Immature natural killer cell (primary cell): Measurements from ENCODE around the gene NEBL. TPM values are rescaled to one million over a fixed set of nuclear protein-coding genes. Genes with fewer than 3 reads are reported as not detected.

Experiments
- DNase-seq, 3 donors: peaks; one replicate each; pipeline ENCODE4 v3.0.0; 2022; ENCODE audit warnings: mixed read lengths in 1 of 3
- H3K27ac Mint-ChIP-seq, 6 donors: one replicate each; pipeline ENCODE4 v1.8.0; 2020; ENCODE audit warnings: mixed read lengths in 6 of 6, mild to moderate bottlenecking in 5 of 6, inconsistent platforms in 4 of 6, moderate library complexity in 3 of 6
- H3K27me3 Mint-ChIP-seq, 3 donors: one replicate each; pipeline ENCODE4 v1.8.0; 2020 to 2021; ENCODE audit warnings: low read depth in 3 of 3, mild to moderate bottlenecking in 3 of 3, mixed read lengths in 3 of 3, moderate library complexity in 3 of 3, inconsistent platforms in 1 of 3
- H3K36me3 Mint-ChIP-seq, 3 donors: one replicate each; pipeline ENCODE4 v1.8.0; 2020; ENCODE audit warnings: mixed read lengths in 3 of 3, inconsistent platforms in 2 of 3, mild to moderate bottlenecking in 2 of 3
- H3K4me1 Mint-ChIP-seq, 2 donors: one replicate each; pipeline ENCODE4 v1.8.0; 2020; ENCODE audit warnings: inconsistent platforms in 2 of 2, mild to moderate bottlenecking in 2 of 2, mixed read lengths in 2 of 2, moderate library complexity in 1 of 2
- H3K4me3 Mint-ChIP-seq, 5 donors: one replicate each; pipeline ENCODE4 v1.8.0; 2020; ENCODE audit warnings: mild to moderate bottlenecking in 5 of 5, mixed read lengths in 5 of 5, inconsistent platforms in 3 of 5, moderate library complexity in 3 of 5
- H3K9me3 Mint-ChIP-seq, 6 donors: one replicate each; pipeline ENCODE4 v1.8.0; 2020; ENCODE audit warnings: mild to moderate bottlenecking in 6 of 6, mixed read lengths in 6 of 6, inconsistent platforms in 4 of 6, moderate library complexity in 3 of 6
- polyA plus RNA-seq, 3 donors: library from polyadenylated mRNA; unstranded; fragments of 300-500 nt; fragmentation: Illumina TruSeq; gene quantifications; one replicate each; pipeline ENCODE4 v1.2.3, GENCODE V29; 2021

NEBL gene
- polyA plus RNA-seq, 3 donors from 2014 or later, result not detected

- Mint-ChIP-seq H3K27ac (no peak overlapping the region), H3K27me3 (peaks cover 0 to 6% (median 4%) of the 10 kb centered on the region in 3 donors), H3K36me3 (no peaks in the 10 kb centered on the region), H3K9me3 (no peaks in the 10 kb centered on the region), H3K4me3 (no peak overlapping the region), H3K4me1 (no peaks in the 10 kb centered on the region)
- no peak for DNase-seq
Measured at GRCh38 chr10:20891338-20891714, 5.8 kb downstream of the NEBL start.

- Mint-ChIP-seq H3K4me1 (no peaks in the 10 kb centered on the region), H3K27ac (no peak overlapping the region), H3K27me3 (peaks cover 0 to 6% (median 4%) of the 10 kb centered on the region in 3 donors), H3K4me3 (no peak overlapping the region), H3K9me3 (no peaks in the 10 kb centered on the region), H3K36me3 (no peaks in the 10 kb centered on the region)
- no peak for DNase-seq
Measured at GRCh38 chr10:20890491-20891337, 6.4 kb downstream of the NEBL start.

GRCh38 chr10:20890009-20890408, 7.1 kb downstream of the NEBL start:
- no peaks in the 10 kb centered on the region for H3K4me1 Mint-ChIP-seq
- H3K4me3 Mint-ChIP-seq, result no peak overlapping the region
- H3K36me3 Mint-ChIP-seq, result no peaks in the 10 kb centered on the region
- H3K27me3 Mint-ChIP-seq, result peaks cover 0 to 9% (median 4%) of the 10 kb centered on the region in 3 donors
- H3K27ac Mint-ChIP-seq, result no peak overlapping the region
- H3K9me3 Mint-ChIP-seq, result no peaks in the 10 kb centered on the region
- DNase-seq, result no peak

GRCh38 chr10:20888620-20889330, 8.3 kb downstream of the NEBL start:
- Mint-ChIP-seq H3K27me3 (peaks cover 2 to 9% (median 4%) of the 10 kb centered on the region in 3 donors), H3K9me3 (no peaks in the 10 kb centered on the region), H3K4me3 (no peak overlapping the region), H3K36me3 (no peaks in the 10 kb centered on the region), H3K4me1 (no peaks in the 10 kb centered on the region), H3K27ac (no peak overlapping the region)
- DNase-seq, result no peak

- peaks cover 2 to 9% (median 4%) of the 10 kb centered on the region in 3 donors for H3K27me3 Mint-ChIP-seq
Measured at GRCh38 chr10:20887706-20888555, 9.2 kb downstream of the NEBL start.

GRCh38 chr10:20885678-20886077, 11.4 kb downstream of the NEBL start:
- Mint-ChIP-seq H3K36me3 (no peaks in the 10 kb centered on the region), H3K9me3 (no peaks in the 10 kb centered on the region), H3K27ac (no peak overlapping the region), H3K4me1 (no peaks in the 10 kb centered on the region), H3K4me3 (no peak overlapping the region), H3K27me3 (peaks cover 0 to 6% (median 2%) of the 10 kb centered on the region in 3 donors)
- no peak for DNase-seq

More at GRCh38 chr10:20887706-20888555, 9.2 kb downstream of the NEBL start:
- Mint-ChIP-seq H3K36me3 (no peaks in the 10 kb centered on the region), H3K4me1 (no peaks in the 10 kb centered on the region), H3K4me3 (no peak overlapping the region), H3K9me3 (no peaks in the 10 kb centered on the region), H3K27ac (no peak overlapping the region)
- DNase-seq, result no peak

GRCh38 chr10:20883552-20883951, 13.6 kb downstream of the NEBL start:
- H3K27me3 Mint-ChIP-seq, result peaks cover 0 to 4% (median 2%) of the 10 kb centered on the region in 3 donors
- no peaks in the 10 kb centered on the region for H3K36me3 Mint-ChIP-seq
- H3K27ac Mint-ChIP-seq, result no peak overlapping the region
- DNase-seq, result no peak
- no peaks in the 10 kb centered on the region for H3K4me1 Mint-ChIP-seq
- no peaks in the 10 kb centered on the region for H3K9me3 Mint-ChIP-seq
- H3K4me3 Mint-ChIP-seq, result no peak overlapping the region

GRCh38 chr10:20882091-20882490, 15.0 kb downstream of the NEBL start:
- no peak overlapping the region for H3K4me3 Mint-ChIP-seq
- no peak overlapping the region for H3K27ac Mint-ChIP-seq
- H3K27me3 Mint-ChIP-seq, result peaks cover 0 to 4% (median 2%) of the 10 kb centered on the region in 3 donors
- no peaks in the 10 kb centered on the region for H3K4me1 Mint-ChIP-seq
- no peaks in the 10 kb centered on the region for H3K9me3 Mint-ChIP-seq
- no peaks in the 10 kb centered on the region for H3K36me3 Mint-ChIP-seq
- no peak for DNase-seq

- H3K36me3 Mint-ChIP-seq, result no peaks in the 10 kb centered on the region
- DNase-seq, result no peak
- H3K9me3 Mint-ChIP-seq, result no peaks in the 10 kb centered on the region
- no peak overlapping the region for H3K4me3 Mint-ChIP-seq
- no peak overlapping the region for H3K27ac Mint-ChIP-seq
- no peaks in the 10 kb centered on the region for H3K4me1 Mint-ChIP-seq
- H3K27me3 Mint-ChIP-seq, result peaks cover 0 to under 1% (median 0%) of the 10 kb centered on the region in 3 donors
Measured at GRCh38 chr10:20879136-20879535, 18.0 kb downstream of the NEBL start.

GRCh38 chr10:20877986-20878983, 18.8 kb downstream of the NEBL start:
- H3K4me3 Mint-ChIP-seq, result no peak overlapping the region
- H3K36me3 Mint-ChIP-seq, result no peaks in the 10 kb centered on the region
- peaks cover 0 to 3% (median 0%) of the 10 kb centered on the region in 3 donors for H3K27me3 Mint-ChIP-seq
- DNase-seq, result no peak
- no peaks in the 10 kb centered on the region for H3K4me1 Mint-ChIP-seq
- no peaks in the 10 kb centered on the region for H3K9me3 Mint-ChIP-seq
- H3K27ac Mint-ChIP-seq, result no peak overlapping the region

GRCh38 chr10:20877554-20877953, 19.6 kb downstream of the NEBL start:
- Mint-ChIP-seq H3K27ac (no peak overlapping the region), H3K36me3 (no peaks in the 10 kb centered on the region), H3K4me3 (no peak overlapping the region), H3K27me3 (peaks cover 0 to 3% (median 0%) of the 10 kb centered on the region in 3 donors), H3K9me3 (no peaks in the 10 kb centered on the region), H3K4me1 (no peaks in the 10 kb centered on the region)
- no peak for DNase-seq

- H3K27me3 Mint-ChIP-seq, result peaks cover 0 to 5% (median 2%) of the 10 kb centered on the region in 3 donors
- no peak overlapping the region for H3K27ac Mint-ChIP-seq
- H3K4me3 Mint-ChIP-seq, result no peak overlapping the region
- DNase-seq, result no peak
- H3K4me1 Mint-ChIP-seq, result no peaks in the 10 kb centered on the region
- no peaks in the 10 kb centered on the region for H3K36me3 Mint-ChIP-seq
- H3K9me3 Mint-ChIP-seq, result no peaks in the 10 kb centered on the region
Measured at GRCh38 chr10:20874261-20874660, 22.9 kb downstream of the NEBL start.

GRCh38 chr10:20871970-20872369, 25.1 kb downstream of the NEBL start:
- no peaks in the 10 kb centered on the region for H3K4me1 Mint-ChIP-seq
- H3K36me3 Mint-ChIP-seq, result no peaks in the 10 kb centered on the region
- H3K9me3 Mint-ChIP-seq, result no peaks in the 10 kb centered on the region
- no peak overlapping the region for H3K27ac Mint-ChIP-seq
- peaks cover 0 to 5% (median 2%) of the 10 kb centered on the region in 3 donors for H3K27me3 Mint-ChIP-seq
- no peak for DNase-seq
- no peak overlapping the region for H3K4me3 Mint-ChIP-seq
